K562 (cell line): ENCODE data around the gene KLRF2. TPM values are rescaled to one million over a fixed set of nuclear protein-coding genes. Genes with fewer than 3 reads are reported as not detected.

Experiments used
- ATAC-seq: fragments of 200-7000 bp; cut with Tn5 transposase; 3 replicates; pipeline ENCODE4 v1.9.1; 2020; ENCODE audit warnings: moderate library complexity
- BruUV-seq: library from RNA; stranded (reverse); fragments of 400-500 nt; replicated peaks from 2 replicates; lab custom pipeline; 2021; lab: Mats Ljungman, UMichigan
- CTCF ChIA-PET: fragments of 300-600 bp; formaldehyde crosslinking; extraction: SDS; loops from one replicate; lab custom pipeline; 2021; ENCODE audit warnings: low intra/inter-chr PET ratio; lab: Yijun Ruan, JAX
- POLR2A ChIA-PET: fragments of 300-600, 350-650 bp; sonication (Branson Sonifier 250); formaldehyde crosslinking; extraction: SDS; loops from one replicate; lab custom pipeline; 2021; ENCODE audit warnings: antibody characterized with exemption, inconsistent platforms; lab: Yijun Ruan, JAX
- DNase-seq, 4 experiments: peaks; one replicate each; pipeline versions ENCODE4 v3.0.0 to v3.0.0-alpha.2; 2011 to 2018; ENCODE audit warnings: low spot score in 3 of 4, mixed read lengths in 3 of 4; ENCODE audit errors: extremely low read depth in 1 of 4
- FAIRE-seq: peaks from 2 replicates; lab custom pipeline; 2011; peaks lifted over from hg19 to GRCh38; lab: Jason Lieb, UNC
- H2AFZ ChIP-seq: 2 replicates; pipeline ENCODE4 v1.6.0; 2011; ENCODE audit warnings: low read depth, low read length, control low read depth, inconsistent platforms
- H3K27ac ChIP-seq: fragments of 200-600 bp; 3 replicates; pipeline ENCODE4 v1.8.0; 2011; ENCODE audit warnings: low read depth, mild to moderate bottlenecking, control low read depth, inconsistent platforms, low read length, moderate library complexity, mixed read lengths; ENCODE audit errors: extremely low read depth
- H3K27me3 ChIP-seq, 2 experiments: fragments of 300-600 bp in 1 of 2; 2 replicates in 1 of 2; 3 replicates in 1 of 2; pipeline versions ENCODE4 v1.6.0 to v1.8.0; 2011; ENCODE audit warnings: inconsistent platforms in 2 of 2, low read length in 2 of 2, mild to moderate bottlenecking in 1 of 2, mixed read lengths in 1 of 2, moderate library complexity in 1 of 2; ENCODE audit not compliant: control insufficient read depth in 2 of 2, insufficient read depth in 2 of 2
- H3K36me3 ChIP-seq: fragments of 300-600 bp; 3 replicates; pipeline ENCODE4 v1.8.0; 2011; ENCODE audit warnings: mild to moderate bottlenecking, low read length, inconsistent platforms; ENCODE audit not compliant: control insufficient read depth, insufficient read depth
- H3K4me1 ChIP-seq, 2 experiments: fragments of 200-600 bp in 1 of 2; replicated peaks in 1 of 2; 2 replicates in 1 of 2; 3 replicates in 1 of 2; pipeline versions ENCODE4 v1.5.1 to v1.8.0; 2011; ENCODE audit warnings: inconsistent platforms in 2 of 2, low read length in 2 of 2, mild to moderate bottlenecking in 1 of 2, mixed read lengths in 1 of 2, moderate library complexity in 1 of 2; ENCODE audit not compliant: control insufficient read depth in 2 of 2, insufficient read depth in 2 of 2
- H3K4me2 ChIP-seq: 2 replicates; pipeline ENCODE4 v1.6.1; 2011; ENCODE audit warnings: low read length, control low read depth, inconsistent platforms, mixed read lengths; ENCODE audit not compliant: insufficient read depth
- H3K4me3 ChIP-seq: fragments of 200-600 bp; sonication (generic), shearing (Covaris generic); 2 replicates; pipeline ENCODE4 v1.5.1; 2016; ENCODE audit warnings: control low read depth, inconsistent platforms
- H3K79me2 ChIP-seq: fragments of 200-600 bp; 3 replicates; pipeline ENCODE4 v1.8.0; 2011; ENCODE audit warnings: low read length, inconsistent platforms; ENCODE audit not compliant: control insufficient read depth, insufficient read depth
- H3K9ac ChIP-seq, 2 experiments: 2 replicates each; pipeline versions ENCODE4 v1.6.0 to v1.6.1; 2011; ENCODE audit warnings: low read depth in 2 of 2, low read length in 2 of 2, control low read depth in 1 of 2, inconsistent platforms in 1 of 2, mild to moderate bottlenecking in 1 of 2, mixed read lengths in 1 of 2; ENCODE audit not compliant: insufficient read depth in 1 of 2
- H3K9me1 ChIP-seq: one replicate; pipeline ENCODE4 v1.6.0; 2011; ENCODE audit warnings: inconsistent platforms, mild to moderate bottlenecking, low read length, moderate library complexity; ENCODE audit not compliant: control insufficient read depth, insufficient read depth
- H3K9me3 ChIP-seq: replicated peaks from 2 replicates; pipeline ENCODE4 v1.5.1; 2011; ENCODE audit warnings: low read depth, low read length, inconsistent platforms; ENCODE audit not compliant: control insufficient read depth, insufficient read depth
- H4K20me1 ChIP-seq: replicated peaks from 2 replicates; pipeline ENCODE4 v1.6.1; 2011; ENCODE audit warnings: low read length, inconsistent platforms, mixed read lengths; ENCODE audit not compliant: control insufficient read depth, insufficient read depth
- BRD9 ChIP-seq: fragments of 450-650 bp; IDR thresholded peaks from 2 replicates; pipeline ENCODE4 v1.6.1; 2018; ENCODE audit warnings: low read depth; ENCODE audit not compliant: partially characterized antibody
- ELF2 ChIP-seq: fragments of 250-450 bp; sonication (Bioruptor Pico); IDR thresholded peaks from 2 replicates; pipeline ENCODE4 v1.5.0; 2021; ENCODE audit warnings: mild to moderate bottlenecking
- GTF2A2 ChIP-seq: IDR thresholded peaks from 2 replicates; pipeline ENCODE4 v1.6.1; 2016; ENCODE audit warnings: mild to moderate bottlenecking, missing genetic modification characterization, missing compliant biosample characterization
- MYNN ChIP-seq, 2 experiments: sonication (generic); formaldehyde crosslinking in 1 of 2; IDR thresholded peaks; 2 replicates each; pipeline versions ENCODE4 v1.5.0 to v1.6.1; 2016 to 2020; ENCODE audit warnings: antibody characterized with exemption in 1 of 2, missing genetic modification reagents in 1 of 2
- STAT5B ChIP-seq: fragments of 250-450 bp; sonication (Bioruptor Pico); IDR thresholded peaks from 2 replicates; pipeline ENCODE4 v1.8.0; 2021; ENCODE audit warnings: mild to moderate bottlenecking, inconsistent platforms
- TCF7L2 ChIP-seq: fragments of 150-350 bp; IDR thresholded peaks from 2 replicates; pipeline ENCODE4 v1.6.1; 2016; ENCODE audit warnings: low read depth, mild to moderate bottlenecking, low read length, moderate library complexity
- ZNF143 ChIP-seq: sonication (generic); formaldehyde crosslinking; IDR thresholded peaks from 2 replicates; pipeline ENCODE4 v1.9.0; 2022; ENCODE audit warnings: mild to moderate bottlenecking, missing genetic modification reagents
- ZNF41 ChIP-seq: fragments of 250-450 bp; sonication (Bioruptor Pico); conservative IDR thresholded peaks from 2 replicates; pipeline ENCODE4 v1.4.0; 2020; ENCODE audit warnings: mild to moderate bottlenecking
- ZNF507 ChIP-seq: conservative IDR thresholded peaks from 2 replicates; pipeline ENCODE4 v1.6.1; 2017; ENCODE audit warnings: missing genetic modification characterization, missing compliant biosample characterization
- WGBS: fragments of 100-300 bp; shearing (Covaris generic); methylation state at CpG from one replicate; pipeline ENCODE4 v1.1.6; 2016; ENCODE audit warnings: low coverage, mixed read lengths; ENCODE audit not compliant: insufficient coverage; ENCODE audit errors: missing lambda C conversion rate; 5-methylcytosine and 5-hydroxymethylcytosine counted together
- in situ Hi-C: fragments of 300-500 bp; cut with MboI; formaldehyde crosslinking; loops from 4 replicates; pipeline ENCODE4 v1.15.0; 2018; ENCODE audit warnings: inconsistent platforms, mixed read lengths
- intact Hi-C: fragments of 100-400 bp; cut with micrococcal nuclease; formaldehyde crosslinking; loops from 2 replicates; pipeline ENCODE4 v1.14.2; 2022
- polyA plus RNA-seq, 8 experiments: library from polyadenylated mRNA; depleted of rRNA in 4 of 8; stranded (reverse) in 5 of 8; unstranded in 3 of 8; fragments of >200 nt; fragmentation: Nextera tagmentation in 2 of 8; fragmentation: Illumina TruSeq in 1 of 8; extraction: Ambion mirVana in 2 of 8; extraction: Trizol in 1 of 8; gene quantifications; 2 replicates each; pipeline versions ENCODE4 v1.2.1 to v1.2.3, GENCODE V29; 2011 to 2014; ENCODE audit warnings: inconsistent platforms in 1 of 8, missing spikeins in 1 of 8
- total RNA-seq, 7 experiments: library from RNA; depleted of rRNA in 6 of 7; stranded (reverse); fragments of >200 nt in 6 of 7; fragmentation: Illumina TruSeq in 2 of 7; extraction: Trizol in 2 of 7; gene quantifications; 2 replicates each; pipeline versions ENCODE4 v1.2.1 to v1.2.3, GENCODE V29; 2011 to 2021; ENCODE audit warnings: low replicate concordance in 1 of 7
- TF ChIP-seq, protein P1 (sequence below): fragments of 200-600 bp; sonication (generic); IDR thresholded peaks from one replicate; pipeline ENCODE4 v1.6.1; 2012; ENCODE audit warnings: mild to moderate bottlenecking, low read depth, low read length, inconsistent platforms
- TF ChIP-seq, protein P2 (sequence below): fragments of 250-450 bp; sonication (Bioruptor Pico); IDR thresholded peaks from 2 replicates; pipeline ENCODE4 v1.8.0; 2022; ENCODE audit warnings: moderate library complexity, mild to moderate bottlenecking, inconsistent platforms

KLRF2 gene
- total and polyA plus RNA-seq, 9 of the 15 experiments (the other 6 are each of a cell fraction or from before 2014, with no cell fraction given) = not detected

DNA sequence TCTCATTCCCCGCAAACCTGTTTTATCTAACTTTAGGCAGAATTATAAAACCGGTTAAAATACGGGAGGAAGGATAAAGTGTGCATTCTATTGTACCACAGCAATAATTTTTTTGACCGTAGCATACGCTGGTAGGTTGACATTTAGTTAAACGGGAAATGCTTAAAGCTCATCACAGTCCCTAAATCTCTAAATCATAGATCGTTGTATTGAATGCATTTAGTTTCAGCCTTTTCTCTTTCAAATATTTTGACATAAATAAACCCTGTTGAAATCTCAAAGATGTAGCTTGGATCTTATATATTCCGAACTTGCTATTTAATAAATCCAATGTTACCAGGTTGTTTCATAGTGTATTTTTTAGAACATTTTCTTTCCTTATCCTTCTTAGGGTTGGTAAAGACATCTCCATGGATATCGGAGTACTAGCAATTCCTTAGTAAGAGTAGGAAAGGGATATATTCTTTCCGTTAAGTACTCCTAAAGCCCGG lies 12.9 kb upstream of the KLRF2 start:
- no TSS peak for BruUV-seq
- Histone ChIP-seq H3K79me2 (no peaks in the 10 kb centered on the region), H3K4me2 (peak overlapping the region; percentile 62), H3K4me3 (peak overlapping the region; percentile 24), H3K27me3 (no peaks in the 10 kb centered on the region), H3K4me1 (no peaks in the 10 kb centered on the region; a peak in 1 of 5 replicates), H3K9me3 (no peaks in the 10 kb centered on the region), H3K27ac (peak overlapping the region; percentile 60; the same call in 2 of the 3 replicates), H4K20me1 (no peaks in the 10 kb centered on the region), H3K9me1 (no peaks in the 10 kb centered on the region), H3K9ac (peak overlapping the region in 1 of 2 experiments; percentile 60; a peak in 2 of 4 replicates), H2AFZ (peak overlapping the region; percentile 61), H3K36me3 (no peaks in the 10 kb centered on the region)
- FAIRE-seq = no peak
- peak; percentile 17; the same call in 1 of the 3 replicates for ATAC-seq
- peak in 1 of 4 experiments; percentile 18 for DNase-seq
- in situ Hi-C loops = no loop called here
- ChIA-PET POLR2A (no interaction called here), CTCF (no interaction called here)
- WGBS = 3% methylated on average over 11 of the region's 11 CpGs
- intact Hi-C loops = no loop called here
- TF ChIP-seq, protein P1, sequence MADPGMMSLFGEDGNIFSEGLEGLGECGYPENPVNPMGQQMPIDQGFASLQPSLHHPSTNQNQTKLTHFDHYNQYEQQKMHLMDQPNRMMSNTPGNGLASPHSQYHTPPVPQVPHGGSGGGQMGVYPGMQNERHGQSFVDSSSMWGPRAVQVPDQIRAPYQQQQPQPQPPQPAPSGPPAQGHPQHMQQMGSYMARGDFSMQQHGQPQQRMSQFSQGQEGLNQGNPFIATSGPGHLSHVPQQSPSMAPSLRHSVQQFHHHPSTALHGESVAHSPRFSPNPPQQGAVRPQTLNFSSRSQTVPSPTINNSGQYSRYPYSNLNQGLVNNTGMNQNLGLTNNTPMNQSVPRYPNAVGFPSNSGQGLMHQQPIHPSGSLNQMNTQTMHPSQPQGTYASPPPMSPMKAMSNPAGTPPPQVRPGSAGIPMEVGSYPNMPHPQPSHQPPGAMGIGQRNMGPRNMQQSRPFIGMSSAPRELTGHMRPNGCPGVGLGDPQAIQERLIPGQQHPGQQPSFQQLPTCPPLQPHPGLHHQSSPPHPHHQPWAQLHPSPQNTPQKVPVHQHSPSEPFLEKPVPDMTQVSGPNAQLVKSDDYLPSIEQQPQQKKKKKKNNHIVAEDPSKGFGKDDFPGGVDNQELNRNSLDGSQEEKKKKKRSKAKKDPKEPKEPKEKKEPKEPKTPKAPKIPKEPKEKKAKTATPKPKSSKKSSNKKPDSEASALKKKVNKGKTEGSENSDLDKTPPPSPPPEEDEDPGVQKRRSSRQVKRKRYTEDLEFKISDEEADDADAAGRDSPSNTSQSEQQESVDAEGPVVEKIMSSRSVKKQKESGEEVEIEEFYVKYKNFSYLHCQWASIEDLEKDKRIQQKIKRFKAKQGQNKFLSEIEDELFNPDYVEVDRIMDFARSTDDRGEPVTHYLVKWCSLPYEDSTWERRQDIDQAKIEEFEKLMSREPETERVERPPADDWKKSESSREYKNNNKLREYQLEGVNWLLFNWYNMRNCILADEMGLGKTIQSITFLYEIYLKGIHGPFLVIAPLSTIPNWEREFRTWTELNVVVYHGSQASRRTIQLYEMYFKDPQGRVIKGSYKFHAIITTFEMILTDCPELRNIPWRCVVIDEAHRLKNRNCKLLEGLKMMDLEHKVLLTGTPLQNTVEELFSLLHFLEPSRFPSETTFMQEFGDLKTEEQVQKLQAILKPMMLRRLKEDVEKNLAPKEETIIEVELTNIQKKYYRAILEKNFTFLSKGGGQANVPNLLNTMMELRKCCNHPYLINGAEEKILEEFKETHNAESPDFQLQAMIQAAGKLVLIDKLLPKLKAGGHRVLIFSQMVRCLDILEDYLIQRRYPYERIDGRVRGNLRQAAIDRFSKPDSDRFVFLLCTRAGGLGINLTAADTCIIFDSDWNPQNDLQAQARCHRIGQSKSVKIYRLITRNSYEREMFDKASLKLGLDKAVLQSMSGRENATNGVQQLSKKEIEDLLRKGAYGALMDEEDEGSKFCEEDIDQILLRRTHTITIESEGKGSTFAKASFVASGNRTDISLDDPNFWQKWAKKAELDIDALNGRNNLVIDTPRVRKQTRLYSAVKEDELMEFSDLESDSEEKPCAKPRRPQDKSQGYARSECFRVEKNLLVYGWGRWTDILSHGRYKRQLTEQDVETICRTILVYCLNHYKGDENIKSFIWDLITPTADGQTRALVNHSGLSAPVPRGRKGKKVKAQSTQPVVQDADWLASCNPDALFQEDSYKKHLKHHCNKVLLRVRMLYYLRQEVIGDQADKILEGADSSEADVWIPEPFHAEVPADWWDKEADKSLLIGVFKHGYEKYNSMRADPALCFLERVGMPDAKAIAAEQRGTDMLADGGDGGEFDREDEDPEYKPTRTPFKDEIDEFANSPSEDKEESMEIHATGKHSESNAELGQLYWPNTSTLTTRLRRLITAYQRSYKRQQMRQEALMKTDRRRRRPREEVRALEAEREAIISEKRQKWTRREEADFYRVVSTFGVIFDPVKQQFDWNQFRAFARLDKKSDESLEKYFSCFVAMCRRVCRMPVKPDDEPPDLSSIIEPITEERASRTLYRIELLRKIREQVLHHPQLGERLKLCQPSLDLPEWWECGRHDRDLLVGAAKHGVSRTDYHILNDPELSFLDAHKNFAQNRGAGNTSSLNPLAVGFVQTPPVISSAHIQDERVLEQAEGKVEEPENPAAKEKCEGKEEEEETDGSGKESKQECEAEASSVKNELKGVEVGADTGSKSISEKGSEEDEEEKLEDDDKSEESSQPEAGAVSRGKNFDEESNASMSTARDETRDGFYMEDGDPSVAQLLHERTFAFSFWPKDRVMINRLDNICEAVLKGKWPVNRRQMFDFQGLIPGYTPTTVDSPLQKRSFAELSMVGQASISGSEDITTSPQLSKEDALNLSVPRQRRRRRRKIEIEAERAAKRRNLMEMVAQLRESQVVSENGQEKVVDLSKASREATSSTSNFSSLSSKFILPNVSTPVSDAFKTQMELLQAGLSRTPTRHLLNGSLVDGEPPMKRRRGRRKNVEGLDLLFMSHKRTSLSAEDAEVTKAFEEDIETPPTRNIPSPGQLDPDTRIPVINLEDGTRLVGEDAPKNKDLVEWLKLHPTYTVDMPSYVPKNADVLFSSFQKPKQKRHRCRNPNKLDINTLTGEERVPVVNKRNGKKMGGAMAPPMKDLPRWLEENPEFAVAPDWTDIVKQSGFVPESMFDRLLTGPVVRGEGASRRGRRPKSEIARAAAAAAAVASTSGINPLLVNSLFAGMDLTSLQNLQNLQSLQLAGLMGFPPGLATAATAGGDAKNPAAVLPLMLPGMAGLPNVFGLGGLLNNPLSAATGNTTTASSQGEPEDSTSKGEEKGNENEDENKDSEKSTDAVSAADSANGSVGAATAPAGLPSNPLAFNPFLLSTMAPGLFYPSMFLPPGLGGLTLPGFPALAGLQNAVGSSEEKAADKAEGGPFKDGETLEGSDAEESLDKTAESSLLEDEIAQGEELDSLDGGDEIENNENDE = no peak
- no peak for TF ChIP-seq ZNF143
- no peak for TF ChIP-seq STAT5B (CRISPR knock-in tag)
- no peak for TF ChIP-seq ELF2 (CRISPR knock-in tag)
- TF ChIP-seq ZNF41 (CRISPR knock-in tag) = no peak
- no peak for TF ChIP-seq TCF7L2
- TF ChIP-seq, protein P2, sequence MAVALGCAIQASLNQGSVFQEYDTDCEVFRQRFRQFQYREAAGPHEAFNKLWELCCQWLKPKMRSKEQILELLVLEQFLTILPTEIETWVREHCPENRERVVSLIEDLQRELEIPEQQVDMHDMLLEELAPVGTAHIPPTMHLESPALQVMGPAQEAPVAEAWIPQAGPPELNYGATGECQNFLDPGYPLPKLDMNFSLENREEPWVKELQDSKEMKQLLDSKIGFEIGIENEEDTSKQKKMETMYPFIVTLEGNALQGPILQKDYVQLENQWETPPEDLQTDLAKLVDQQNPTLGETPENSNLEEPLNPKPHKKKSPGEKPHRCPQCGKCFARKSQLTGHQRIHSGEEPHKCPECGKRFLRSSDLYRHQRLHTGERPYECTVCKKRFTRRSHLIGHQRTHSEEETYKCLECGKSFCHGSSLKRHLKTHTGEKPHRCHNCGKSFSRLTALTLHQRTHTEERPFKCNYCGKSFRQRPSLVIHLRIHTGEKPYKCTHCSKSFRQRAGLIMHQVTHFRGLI = no peak
- TF ChIP-seq GTF2A2 = no peak
- no peak for TF ChIP-seq BRD9
- no peak for TF ChIP-seq ZNF507 (tag)
- no peak for TF ChIP-seq MYNN (IDR thresholded peaks at IDR 0.05)
- TF ChIP-seq MYNN (CRISPR knock-in tag; IDR thresholded peaks at IDR 0.05) = no peak
